OCI-LY7 (cell line): Measurements from ENCODE around the gene GIPC1. TPM values are rescaled to one million over a fixed set of nuclear protein-coding genes. Genes with fewer than 3 reads are reported as not detected.
A peak's percentile ranks its signal among the peaks of the same experiment; 100 is the strongest.

Experiments
- BruUV-seq: library from RNA; stranded (reverse); fragments of 400-500 nt; replicated peaks from 2 replicates; lab custom pipeline; 2021; lab: Mats Ljungman, UMichigan
- CTCF ChIA-PET: fragments of 300-600 bp; sonication (Branson Sonifier 250); formaldehyde crosslinking; loops from one replicate; lab custom pipeline; 2022; ENCODE audit warnings: antibody characterized with exemption; ENCODE audit not compliant: unreplicated experiment; lab: Charles Lee
- POLR2A ChIA-PET: fragments of 300-600 bp; sonication (Branson Sonifier 250); formaldehyde crosslinking; loops from one replicate; lab custom pipeline; 2022; ENCODE audit warnings: antibody characterized with exemption; lab: Charles Lee
- DNase-seq: peaks from one replicate; pipeline ENCODE4 v3.0.0-alpha.2; 2015; ENCODE audit warnings: low spot score
- H2AFZ ChIP-seq: fragments of 200-600 bp; sonication (generic), shearing (Covaris generic); 2 replicates; pipeline ENCODE4 v1.6.1; 2014; ENCODE audit warnings: mild to moderate bottlenecking, antibody characterized with exemption, low read length, moderate library complexity
- H3K27ac ChIP-seq: fragments of 200-600 bp; sonication (generic); 2 replicates; pipeline ENCODE4 v1.5.1; 2014; ENCODE audit warnings: mixed run types, low read depth, mild to moderate bottlenecking, moderate library complexity, low read length, inconsistent platforms; ENCODE audit not compliant: poor library complexity, severe bottlenecking
- H3K36me3 ChIP-seq: fragments of 200-600 bp; sonication (generic); 2 replicates; pipeline ENCODE4 v1.6.1; 2014; ENCODE audit warnings: mild to moderate bottlenecking, antibody characterized with exemption, low read length, moderate library complexity, mixed read lengths; ENCODE audit not compliant: insufficient read depth
- H3K4me1 ChIP-seq: fragments of 200-600 bp; sonication (generic); 2 replicates; pipeline ENCODE4 v1.5.1; 2014; ENCODE audit warnings: mild to moderate bottlenecking, low read length; ENCODE audit not compliant: insufficient read depth, poor library complexity, severe bottlenecking
- H3K4me2 ChIP-seq: fragments of 200-600 bp; sonication (generic); 2 replicates; pipeline ENCODE4 v1.6.1; 2014; ENCODE audit warnings: mild to moderate bottlenecking, low read length
- H3K4me3 ChIP-seq: fragments of 200-600 bp; sonication (generic); 2 replicates; pipeline ENCODE4 v1.5.1; 2014; ENCODE audit warnings: mild to moderate bottlenecking, low read depth, low read length; ENCODE audit not compliant: poor library complexity, severe bottlenecking
- H3K79me2 ChIP-seq: fragments of 200-600 bp; sonication (generic); 2 replicates; pipeline ENCODE4 v1.6.1; 2016; ENCODE audit warnings: low read depth, mild to moderate bottlenecking, low read length, moderate library complexity, mixed read lengths; ENCODE audit not compliant: insufficient read depth
- H3K9me2 ChIP-seq: fragments of 200-600 bp; sonication (generic); 2 replicates; pipeline ENCODE4 v1.6.1; 2016; ENCODE audit warnings: mild to moderate bottlenecking, low read length, mixed read lengths; ENCODE audit not compliant: insufficient read depth
- H3K9me3 ChIP-seq: fragments of 200-600 bp; sonication (generic); 2 replicates; pipeline ENCODE4 v1.6.1; 2014; ENCODE audit warnings: mild to moderate bottlenecking, mixed run types, low read length, mixed read lengths
- H4K20me1 ChIP-seq: fragments of 200-600 bp; sonication (generic); 2 replicates; pipeline ENCODE4 v1.6.1; 2014; ENCODE audit warnings: mild to moderate bottlenecking, antibody characterized with exemption, low read length, moderate library complexity, mixed read lengths; ENCODE audit not compliant: insufficient read depth
- CTCF ChIP-seq: fragments of 200-600 bp; sonication (generic); conservative IDR thresholded peaks from 2 replicates; pipeline ENCODE4 v1.5.1; 2014; ENCODE audit warnings: mild to moderate bottlenecking, antibody characterized with exemption, low read length, moderate library complexity, mixed read lengths
- EZH2phosphoT487 ChIP-seq: fragments of 200-600 bp; sonication (generic); IDR thresholded peaks from 2 replicates; pipeline ENCODE4 v1.6.1; 2018; ENCODE audit warnings: low read depth, borderline replicate concordance, mild to moderate bottlenecking, mixed run types, antibody characterized with exemption, low read length, moderate library complexity, mixed read lengths
- intact Hi-C: fragments of 100-400 bp; cut with micrococcal nuclease; formaldehyde crosslinking; loops from one replicate; pipeline ENCODE4 v1.10.0; 2022; ENCODE audit not compliant: unreplicated experiment
- total RNA-seq, 2 experiments: library from RNA; depleted of rRNA in 1 of 2; stranded (reverse); fragments of >200 nt in 1 of 2; shearing (Covaris generic) in 1 of 2; gene quantifications; 2 replicates each; pipeline ENCODE4 v1.2.3, GENCODE V29; 2014 to 2022

GIPC1 gene
- total RNA-seq, 2 experiments from 2014 or later, result 18.5 to 38.3 TPM

DNA sequence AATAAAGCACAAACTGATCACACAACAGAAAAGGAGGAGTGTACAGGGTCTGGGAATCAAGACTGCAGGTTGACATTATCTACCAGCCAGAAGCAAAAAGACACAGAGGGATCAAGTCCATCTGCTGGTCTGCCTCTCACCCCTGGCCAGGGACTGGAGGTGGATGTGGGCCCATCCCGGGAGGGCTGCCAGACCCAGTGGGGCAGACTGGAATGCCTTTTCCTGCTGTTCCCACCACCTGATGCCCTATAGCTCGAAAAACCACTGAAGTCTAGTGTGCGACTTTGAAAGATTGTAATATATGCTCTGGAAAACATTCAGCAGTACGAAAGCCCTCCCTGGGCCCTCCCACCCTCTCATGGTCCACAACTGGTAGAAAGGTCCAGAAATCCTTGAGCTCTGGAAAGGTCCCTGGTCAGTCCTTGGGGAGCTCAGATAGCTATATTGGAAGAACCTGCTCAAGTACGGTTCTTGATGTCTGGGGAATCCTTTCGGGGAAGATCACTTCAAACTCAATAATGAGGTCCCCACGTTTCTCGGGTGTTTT, 19.6 kb upstream of the GIPC1 start:
- POLR2A ChIA-PET, result no interaction called here

GRCh38 chr19:14514215-14514863, 18.4 kb upstream of the GIPC1 start:
- CTCF ChIA-PET, result no interaction called here
- Histone ChIP-seq H4K20me1 (peaks cover 17% of the 10 kb centered on the region), H2AFZ (no peak overlapping the region), H3K4me2 (peak overlapping the region; percentile 99), H3K9me2 (no peaks in the 10 kb centered on the region), H3K9me3 (no peaks in the 10 kb centered on the region), H3K27ac (no peak overlapping the region), H3K36me3 (peaks cover 50% of the 10 kb centered on the region), H3K79me2 (peaks cover 35% of the 10 kb centered on the region), H3K4me1 (peaks cover 40% of the 10 kb centered on the region), H3K4me3 (peak overlapping the region; percentile 22)
- DNase-seq, result no peak
- POLR2A ChIA-PET, result no interaction called here
- BruUV-seq, result no TSS peak
- TF ChIP-seq EZH2phosphoT487, result no peak
- TF ChIP-seq CTCF, result no peak
- intact Hi-C loops, result no loop called here

More for the DNA sequence above, 19.6 kb upstream of the GIPC1 start:
- Histone ChIP-seq H3K36me3 (peaks cover 50% of the 10 kb centered on the region), H3K4me3 (peak overlapping the region; percentile 93), H3K9me2 (no peaks in the 10 kb centered on the region), H3K27ac (no peak overlapping the region), H3K4me1 (peaks cover 43% of the 10 kb centered on the region), H2AFZ (no peak overlapping the region), H3K9me3 (no peaks in the 10 kb centered on the region), H3K4me2 (peak overlapping the region; percentile 99), H3K79me2 (peaks cover 35% of the 10 kb centered on the region), H4K20me1 (peaks cover 17% of the 10 kb centered on the region)
- CTCF ChIA-PET, result no interaction called here
- no peak for DNase-seq
- BruUV-seq, result no TSS peak
- TF ChIP-seq CTCF (no peak), EZH2phosphoT487 (no peak)
- intact Hi-C loops, result loop anchor here (5.0 kb wide), 1 partner anchor 42 kb away; no protein-coding TSS in a partner anchor

DNA sequence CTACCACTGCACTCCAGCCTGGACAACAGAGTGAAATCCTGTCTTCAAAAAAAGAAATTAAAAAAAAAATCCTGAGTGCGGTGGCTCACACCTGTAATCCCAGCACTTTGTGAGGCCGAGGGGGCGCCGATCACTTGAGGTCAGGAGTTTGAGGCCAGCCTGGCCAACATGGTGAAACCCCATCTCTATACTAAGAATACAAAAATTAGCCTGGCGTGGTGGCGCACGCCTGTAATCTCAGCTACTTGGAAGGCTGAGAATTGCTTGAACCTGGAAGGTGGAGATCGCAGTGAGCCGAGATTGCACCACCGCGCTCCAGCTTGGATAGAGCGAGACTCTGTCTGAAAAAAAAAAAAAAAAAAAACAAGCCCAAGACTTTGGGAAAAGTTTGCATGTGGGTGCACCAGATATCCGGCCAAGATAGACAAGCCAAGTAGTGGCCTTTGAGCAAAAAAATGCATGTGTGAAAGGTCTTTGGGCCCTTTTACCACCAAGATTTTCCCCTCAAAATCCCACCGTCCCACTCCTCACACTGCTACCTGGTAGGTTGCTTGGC, 16.6 kb upstream of the GIPC1 start:
- ChIA-PET CTCF (no interaction called here), POLR2A (interaction anchor here (0.7 kb wide), 1 partner anchor 28 kb away, joined by 3 read pairs; no protein-coding TSS in a partner anchor)
- Histone ChIP-seq H3K4me2 (no peak overlapping the region), H3K79me2 (peaks cover 29% of the 10 kb centered on the region), H3K9me3 (no peaks in the 10 kb centered on the region), H3K36me3 (peaks cover 50% of the 10 kb centered on the region), H3K4me3 (no peak overlapping the region), H3K9me2 (no peaks in the 10 kb centered on the region), H3K4me1 (peaks cover 32% of the 10 kb centered on the region), H2AFZ (no peak overlapping the region), H4K20me1 (peaks cover 17% of the 10 kb centered on the region), H3K27ac (no peak overlapping the region)
- DNase-seq, result no peak
- intact Hi-C loops, result no loop called here
- BruUV-seq, result no TSS peak
- TF ChIP-seq CTCF (no peak), EZH2phosphoT487 (no peak)
